ENCODE data around the gene SIGLEC7.

GRCh38 chr19:51124729-51125128 lies 17.4 kb upstream of the SIGLEC7 start, which contains the start of gene SIGLEC9:
- TF ChIP-seq ZBTB17 (tag by site-specific recombination; IDR thresholded peaks at IDR 0.05) (no peak), ZNF391 (tag by site-specific recombination; IDR thresholded peaks at IDR 0.05; ENCODE audit: borderline replicate concordance, low read depth) (no peak), CTCF (tag by site-specific recombination; IDR thresholded peaks at IDR 0.05) (no peak), OSR2 (tag by site-specific recombination; IDR thresholded peaks at IDR 0.05) (no peak), ZFHX2 (tag by site-specific recombination; conservative IDR thresholded peaks at IDR 0.05) (no peak), ZNF138 (tag by site-specific recombination; IDR thresholded peaks at IDR 0.05; ENCODE audit: borderline replicate concordance) (no peak), ZBTB1 (tag by site-specific recombination; IDR thresholded peaks at IDR 0.05) (no peak), ZNF473 (tag by site-specific recombination; IDR thresholded peaks at IDR 0.05) (no peak), HOXC10 (CRISPR knock-in tag; IDR thresholded peaks at IDR 0.05) (no peak)
- TF ChIP-seq, protein P1, sequence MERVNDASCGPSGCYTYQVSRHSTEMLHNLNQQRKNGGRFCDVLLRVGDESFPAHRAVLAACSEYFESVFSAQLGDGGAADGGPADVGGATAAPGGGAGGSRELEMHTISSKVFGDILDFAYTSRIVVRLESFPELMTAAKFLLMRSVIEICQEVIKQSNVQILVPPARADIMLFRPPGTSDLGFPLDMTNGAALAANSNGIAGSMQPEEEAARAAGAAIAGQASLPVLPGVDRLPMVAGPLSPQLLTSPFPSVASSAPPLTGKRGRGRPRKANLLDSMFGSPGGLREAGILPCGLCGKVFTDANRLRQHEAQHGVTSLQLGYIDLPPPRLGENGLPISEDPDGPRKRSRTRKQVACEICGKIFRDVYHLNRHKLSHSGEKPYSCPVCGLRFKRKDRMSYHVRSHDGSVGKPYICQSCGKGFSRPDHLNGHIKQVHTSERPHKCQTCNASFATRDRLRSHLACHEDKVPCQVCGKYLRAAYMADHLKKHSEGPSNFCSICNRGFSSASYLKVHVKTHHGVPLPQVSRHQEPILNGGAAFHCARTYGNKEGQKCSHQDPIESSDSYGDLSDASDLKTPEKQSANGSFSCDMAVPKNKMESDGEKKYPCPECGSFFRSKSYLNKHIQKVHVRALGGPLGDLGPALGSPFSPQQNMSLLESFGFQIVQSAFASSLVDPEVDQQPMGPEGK (tag by site-specific recombination; IDR thresholded peaks at IDR 0.05): no peak

Data from HEK293 (cell line).